CD14-positive monocyte (primary cell): ENCODE data around the gene CWH43. TPM values are rescaled to one million over a fixed set of nuclear protein-coding genes. Genes with fewer than 3 reads are reported as not detected.
"Not testable (repeated sequence)": the region's sequence is repeated elsewhere in the genome, so short reads cannot be mapped to it uniquely, and the experiment has no call there.

ENCODE experiments used
- DNase-seq, 3 donors: peaks; one replicate each; pipeline ENCODE4 v3.0.0-alpha.2; 2011 to 2022
- H2AFZ ChIP-seq: 2 replicates; pipeline ENCODE4 v1.6.0; 2012; ENCODE audit warnings: mild to moderate bottlenecking, low read depth, low read length, inconsistent platforms; ENCODE audit not compliant: insufficient read depth, poor library complexity, severe bottlenecking
- H3K27ac ChIP-seq, 2 donors: 1 replicate in 1 of 2; 2 replicates in 1 of 2; pipeline ENCODE4 v1.5.1; 2012 to 2013; ENCODE audit warnings: low read length in 2 of 2, control low read depth in 1 of 2, inconsistent platforms in 1 of 2, low read depth in 1 of 2, mild to moderate bottlenecking in 1 of 2
- H3K27me3 ChIP-seq, 2 donors: one replicate each; pipeline versions ENCODE4 v1.6.0 to v1.6.1; 2011 to 2013; ENCODE audit warnings: low read length in 2 of 2; ENCODE audit not compliant: control insufficient read depth in 2 of 2, insufficient read depth in 2 of 2
- H3K36me3 ChIP-seq, 2 donors: replicated peaks in 1 of 2; 1 replicate in 1 of 2; 2 replicates in 1 of 2; pipeline versions ENCODE4 v1.5.1 to v1.6.1; 2012 to 2013; ENCODE audit warnings: low read length in 2 of 2, control low read depth in 1 of 2, inconsistent platforms in 1 of 2, mild to moderate bottlenecking in 1 of 2; ENCODE audit not compliant: insufficient read depth in 2 of 2, control insufficient read depth in 1 of 2
- H3K4me1 ChIP-seq, 2 donors: 1 replicate in 1 of 2; 2 replicates in 1 of 2; pipeline versions ENCODE4 v1.5.1 to v1.6.1; 2012 to 2013; ENCODE audit warnings: low read length in 2 of 2, control low read depth in 1 of 2, inconsistent platforms in 1 of 2, mild to moderate bottlenecking in 1 of 2, moderate library complexity in 1 of 2; ENCODE audit not compliant: insufficient read depth in 2 of 2, control insufficient read depth in 1 of 2
- H3K4me2 ChIP-seq: replicated peaks from 2 replicates; pipeline ENCODE3; 2012; ENCODE audit warnings: low read length, moderate library complexity, mild to moderate bottlenecking; ENCODE audit not compliant: poor library complexity, severe bottlenecking; ENCODE audit errors: extremely low read depth
- H3K4me3 ChIP-seq, 3 experiments: fragments of 200-600 bp in 1 of 3; sonication (generic) in 1 of 3; replicated peaks in 1 of 3; 1 replicate in 2 of 3; 2 replicates in 1 of 3; pipeline ENCODE4 v1.5.1; 2011 to 2013; ENCODE audit warnings: low read length in 3 of 3, mild to moderate bottlenecking in 3 of 3, control low read depth in 2 of 3, low read depth in 2 of 3, inconsistent platforms in 1 of 3, moderate library complexity in 1 of 3
- H3K79me2 ChIP-seq: 2 replicates; pipeline ENCODE4 v1.6.0; 2012; ENCODE audit warnings: mild to moderate bottlenecking, control low read depth, inconsistent platforms, low read length, moderate library complexity; ENCODE audit not compliant: insufficient read depth
- H3K9ac ChIP-seq: 2 replicates; pipeline ENCODE4 v1.6.0; 2017; ENCODE audit warnings: low read length, mild to moderate bottlenecking; ENCODE audit not compliant: insufficient read depth, poor library complexity, severe bottlenecking
- H3K9me3 ChIP-seq, 2 donors: replicated peaks in 1 of 2; 1 replicate in 1 of 2; 2 replicates in 1 of 2; pipeline versions ENCODE4 v1.5.1 to v1.6.1; 2012 to 2013; ENCODE audit warnings: low read length in 2 of 2, control low read depth in 1 of 2; ENCODE audit not compliant: control insufficient read depth in 1 of 2, insufficient read depth in 1 of 2
- H4K20me1 ChIP-seq: 2 replicates; pipeline ENCODE4 v1.6.0; 2012; ENCODE audit warnings: mild to moderate bottlenecking, low read length, control low read depth, moderate library complexity; ENCODE audit not compliant: insufficient read depth
- H3K27ac Mint-ChIP-seq, 7 donors: one replicate each; pipeline ENCODE4 v1.8.0; 2020; ENCODE audit warnings: mild to moderate bottlenecking in 7 of 7, mixed read lengths in 7 of 7, moderate library complexity in 6 of 7, inconsistent platforms in 2 of 7
- H3K27me3 Mint-ChIP-seq, 3 donors: one replicate each; pipeline ENCODE4 v1.8.0; 2021 to 2022; ENCODE audit warnings: low read depth in 3 of 3, mild to moderate bottlenecking in 3 of 3, mixed read lengths in 3 of 3, moderate library complexity in 3 of 3, inconsistent platforms in 1 of 3
- H3K36me3 Mint-ChIP-seq, 2 donors: one replicate each; pipeline ENCODE4 v1.8.0; 2020; ENCODE audit warnings: mixed read lengths in 2 of 2, inconsistent platforms in 1 of 2, mild to moderate bottlenecking in 1 of 2
- H3K4me1 Mint-ChIP-seq: one replicate; pipeline ENCODE4 v1.8.0; 2020; ENCODE audit warnings: mild to moderate bottlenecking, mixed read lengths
- H3K4me3 Mint-ChIP-seq, 2 donors: one replicate each; pipeline ENCODE4 v1.8.0; 2020; ENCODE audit warnings: mild to moderate bottlenecking in 2 of 2, mixed read lengths in 2 of 2, moderate library complexity in 1 of 2
- H3K9me3 Mint-ChIP-seq, 7 donors: one replicate each; pipeline ENCODE4 v1.8.0; 2020 to 2022; ENCODE audit warnings: mixed read lengths in 7 of 7, mild to moderate bottlenecking in 6 of 7, moderate library complexity in 6 of 7, inconsistent platforms in 2 of 7
- WGBS: methylation state at CpG from one replicate; pipeline ENCODE4 v1.1.5; 2013; ENCODE audit warnings: missing lambda C conversion rate; ENCODE audit not compliant: insufficient coverage; 5-methylcytosine and 5-hydroxymethylcytosine counted together
- intact Hi-C, 2 donors: fragments of 100-400 bp; cut with micrococcal nuclease; formaldehyde crosslinking; loops; one replicate each; pipeline versions ENCODE4 v1.15.0 to v1.15.1; 2023
- polyA plus RNA-seq, 3 donors: library from polyadenylated mRNA; depleted of rRNA in 1 of 3; unstranded in 2 of 3; stranded (reverse) in 1 of 3; fragments of 300-500 nt in 2 of 3; fragments of >200 nt in 1 of 3; fragmentation: Illumina TruSeq in 2 of 3; gene quantifications; 1 replicate in 2 of 3; 2 replicates in 1 of 3; pipeline ENCODE4 v1.2.3, GENCODE V29; 2012 to 2021
- TF ChIP-seq, protein P1 (sequence below): fragments of 200-600 bp; IDR thresholded peaks from one replicate; pipeline ENCODE4 v1.8.0; 2022; ENCODE audit warnings: antibody characterized with exemption, mild to moderate bottlenecking

The CWH43 gene
- polyA plus RNA-seq, 3 donors: not detected

DNA sequence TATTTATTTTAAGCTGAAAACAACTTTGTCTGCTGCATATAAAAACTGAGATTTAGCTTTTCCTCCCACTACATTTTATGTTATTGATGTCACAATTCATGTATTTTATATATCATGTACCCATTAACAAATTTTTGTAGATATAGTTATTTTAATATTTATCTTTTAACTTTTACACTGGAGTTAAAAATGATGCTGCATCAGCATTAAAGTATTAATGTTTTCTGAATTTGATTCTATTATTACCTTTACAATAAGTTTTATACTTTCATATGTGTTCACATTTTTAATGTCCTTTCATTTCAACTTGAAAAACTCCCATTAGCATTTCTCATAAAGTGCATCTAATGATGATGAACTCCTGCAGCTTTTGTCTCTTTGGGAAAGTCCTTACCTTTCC, 72.2 kb downstream of the CWH43 start:
- TF ChIP-seq, protein P1, sequence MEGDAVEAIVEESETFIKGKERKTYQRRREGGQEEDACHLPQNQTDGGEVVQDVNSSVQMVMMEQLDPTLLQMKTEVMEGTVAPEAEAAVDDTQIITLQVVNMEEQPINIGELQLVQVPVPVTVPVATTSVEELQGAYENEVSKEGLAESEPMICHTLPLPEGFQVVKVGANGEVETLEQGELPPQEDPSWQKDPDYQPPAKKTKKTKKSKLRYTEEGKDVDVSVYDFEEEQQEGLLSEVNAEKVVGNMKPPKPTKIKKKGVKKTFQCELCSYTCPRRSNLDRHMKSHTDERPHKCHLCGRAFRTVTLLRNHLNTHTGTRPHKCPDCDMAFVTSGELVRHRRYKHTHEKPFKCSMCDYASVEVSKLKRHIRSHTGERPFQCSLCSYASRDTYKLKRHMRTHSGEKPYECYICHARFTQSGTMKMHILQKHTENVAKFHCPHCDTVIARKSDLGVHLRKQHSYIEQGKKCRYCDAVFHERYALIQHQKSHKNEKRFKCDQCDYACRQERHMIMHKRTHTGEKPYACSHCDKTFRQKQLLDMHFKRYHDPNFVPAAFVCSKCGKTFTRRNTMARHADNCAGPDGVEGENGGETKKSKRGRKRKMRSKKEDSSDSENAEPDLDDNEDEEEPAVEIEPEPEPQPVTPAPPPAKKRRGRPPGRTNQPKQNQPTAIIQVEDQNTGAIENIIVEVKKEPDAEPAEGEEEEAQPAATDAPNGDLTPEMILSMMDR: no peak
- H3K27me3 Mint-ChIP-seq: no peaks in the 10 kb centered on the region

GRCh38 chr4:49063670-49064069, 77.6 kb downstream of the CWH43 start:
- Histone ChIP-seq H3K4me1 (no peaks in the 10 kb centered on the region), H3K27me3 (no peaks in the 10 kb centered on the region), H3K36me3 (no peaks in the 10 kb centered on the region), H3K4me3 (no peak overlapping the region), H3K9me3 (peaks cover 26 to 35% of the 10 kb centered on the region in 2 donors), H3K79me2 (no peaks in the 10 kb centered on the region), H2AFZ (no peak overlapping the region), H4K20me1 (no peaks in the 10 kb centered on the region), H3K4me2 (no peak overlapping the region), H3K9ac (no peak overlapping the region), H3K27ac (no peak overlapping the region)
- 100% methylated on average over 1 of the region's 2 CpGs for WGBS
- TF ChIP-seq, protein P1: no peak
- Mint-ChIP-seq H3K27me3 (peaks cover 0 to 1% (median 0%) of the 10 kb centered on the region in 3 donors), H3K27ac (no peak overlapping the region), H3K4me3 (no peak overlapping the region), H3K36me3 (no peaks in the 10 kb centered on the region), H3K4me1 (no peaks in the 10 kb centered on the region), H3K9me3 (peaks cover 7 to 30% (median 15%) of the 10 kb centered on the region in 7 donors)
- intact Hi-C loops: no loop called here
- no peak for DNase-seq

More for the DNA sequence above, 72.2 kb downstream of the CWH43 start:
- H3K9me3 ChIP-seq: peaks cover 21 to 31% of the 10 kb centered on the region in 2 donors
- H3K9ac ChIP-seq: no peak overlapping the region
- no peaks in the 10 kb centered on the region for H3K79me2 ChIP-seq
- Mint-ChIP-seq H3K4me1 (no peaks in the 10 kb centered on the region), H3K4me3 (no peak overlapping the region), H3K36me3 (no peaks in the 10 kb centered on the region), H3K9me3 (peaks cover 5 to 22% (median 13%) of the 10 kb centered on the region in 7 donors), H3K27ac (no peak overlapping the region)
- H4K20me1 ChIP-seq: no peaks in the 10 kb centered on the region
- intact Hi-C loops: no loop called here
- H2AFZ ChIP-seq: no peak overlapping the region
- H3K36me3 ChIP-seq: no peaks in the 10 kb centered on the region
- no peak for DNase-seq
- H3K4me1 ChIP-seq: no peaks in the 10 kb centered on the region
- H3K4me2 ChIP-seq: no peak overlapping the region
- no peak overlapping the region for H3K27ac ChIP-seq
- no peak overlapping the region for H3K4me3 ChIP-seq
- H3K27me3 ChIP-seq: no peaks in the 10 kb centered on the region

GRCh38 chr4:49072196-49072595, 86.1 kb downstream of the CWH43 start:
- H3K27me3 Mint-ChIP-seq, DNase-seq, H3K4me2 ChIP-seq, H3K4me3 Mint-ChIP-seq, H3K4me1 Mint-ChIP-seq, H3K27ac ChIP-seq, H3K27me3 ChIP-seq, H3K79me2 ChIP-seq, intact Hi-C loops, H3K4me1 ChIP-seq, H3K36me3 Mint-ChIP-seq, H3K9ac ChIP-seq, H3K36me3 ChIP-seq, H3K4me3 ChIP-seq, H3K27ac Mint-ChIP-seq, H4K20me1 ChIP-seq, H3K9me3 ChIP-seq, H2AFZ ChIP-seq: not testable (repeated sequence)
- H3K9me3 Mint-ChIP-seq: peaks cover 17 to 35% (median 25%) of the 10 kb centered on the region in 7 donors
- 84% methylated on average over 3 of the region's 11 CpGs for WGBS
